Liver (tissue), 9 donors: Measurements from ENCODE around the gene LAMA2. TPM values are rescaled to one million over a fixed set of nuclear protein-coding genes. Genes with fewer than 3 reads are reported as not detected.

Experiments
- DNase-seq: peaks from one replicate; pipeline ENCODE4 v3.0.0-alpha.2; 2017; ENCODE audit warnings: low spot score
- H3K27ac ChIP-seq, 2 donors: one replicate each; pipeline ENCODE4 v1.7.0; 2013; ENCODE audit warnings: inconsistent platforms in 2 of 2, low read length in 2 of 2, control low read depth in 1 of 2, low read depth in 1 of 2, mild to moderate bottlenecking in 1 of 2
- H3K27me3 ChIP-seq, 4 donors: one replicate each; pipeline versions ENCODE4 v1.6.1 to v1.7.0; 2013; ENCODE audit warnings: low read length in 3 of 4, inconsistent platforms in 1 of 4, mild to moderate bottlenecking in 1 of 4, moderate library complexity in 1 of 4; ENCODE audit not compliant: control insufficient read depth in 4 of 4, insufficient read depth in 4 of 4
- H3K36me3 ChIP-seq, 4 donors: one replicate each; pipeline versions ENCODE4 v1.6.1 to v1.7.0; 2013; ENCODE audit warnings: low read length in 3 of 4, mild to moderate bottlenecking in 3 of 4, low read depth in 1 of 4, moderate library complexity in 1 of 4; ENCODE audit not compliant: control insufficient read depth in 4 of 4, insufficient read depth in 3 of 4
- H3K4me1 ChIP-seq, 4 donors: one replicate each; pipeline versions ENCODE4 v1.6.1 to v1.7.0; 2013; ENCODE audit warnings: low read length in 3 of 4, mild to moderate bottlenecking in 3 of 4, moderate library complexity in 1 of 4; ENCODE audit not compliant: control insufficient read depth in 4 of 4, insufficient read depth in 4 of 4
- H3K4me3 ChIP-seq, 3 donors: one replicate each; pipeline versions ENCODE4 v1.6.1 to v1.7.0; 2013; ENCODE audit warnings: low read length in 3 of 3, control low read depth in 1 of 3, low read depth in 1 of 3, mild to moderate bottlenecking in 1 of 3
- H3K9ac ChIP-seq, 2 donors: one replicate each; pipeline ENCODE4 v1.7.0; 2013; ENCODE audit warnings: low read length in 2 of 2, mild to moderate bottlenecking in 2 of 2, moderate library complexity in 2 of 2, control low read depth in 1 of 2, low read depth in 1 of 2
- H3K9me3 ChIP-seq, 4 donors: one replicate each; pipeline versions ENCODE4 v1.6.1 to v1.7.0; 2013; ENCODE audit warnings: low read length in 3 of 4; ENCODE audit not compliant: control insufficient read depth in 4 of 4
- ATF3 ChIP-seq: IDR thresholded peaks from 2 replicates; pipeline ENCODE4 v1.6.1; 2016; ENCODE audit warnings: antibody characterized with exemption
- CTCF ChIP-seq: fragments of 150-350 bp; IDR thresholded peaks from 2 replicates; pipeline ENCODE4 v1.5.1; 2017; ENCODE audit warnings: improper control_type of control experiment, low read depth, low read length; ENCODE audit not compliant: missing input control
- EGR1 ChIP-seq, 2 donors: IDR thresholded peaks; 2 replicates each; pipeline ENCODE4 v1.6.1; 2016 to 2018; ENCODE audit warnings: antibody characterized with exemption in 2 of 2, low read depth in 2 of 2
- FOXA1 ChIP-seq: IDR thresholded peaks from 2 replicates; pipeline ENCODE4 v1.6.1; 2016; ENCODE audit warnings: antibody characterized with exemption
- FOXA2 ChIP-seq: IDR thresholded peaks from 2 replicates; pipeline ENCODE4 v1.6.1; 2016; ENCODE audit warnings: antibody characterized with exemption
- GABPA ChIP-seq, 2 donors: IDR thresholded peaks in 1 of 2; conservative IDR thresholded peaks in 1 of 2; 2 replicates each; pipeline ENCODE4 v1.6.1; 2016; ENCODE audit warnings: antibody characterized with exemption in 2 of 2, mild to moderate bottlenecking in 1 of 2, moderate library complexity in 1 of 2
- HNF4A ChIP-seq, 2 donors: conservative IDR thresholded peaks; 2 replicates each; pipeline ENCODE4 v1.6.1; 2016; ENCODE audit warnings: antibody characterized with exemption in 2 of 2, mild to moderate bottlenecking in 2 of 2
- HNF4G ChIP-seq: IDR thresholded peaks from 2 replicates; pipeline ENCODE4 v1.6.1; 2016; ENCODE audit warnings: antibody characterized with exemption
- JUND ChIP-seq, 2 donors: IDR thresholded peaks; 2 replicates each; pipeline ENCODE4 v1.6.1; 2016; ENCODE audit warnings: antibody characterized with exemption in 2 of 2
- MAX ChIP-seq: IDR thresholded peaks from 2 replicates; pipeline ENCODE4 v1.6.1; 2016; ENCODE audit warnings: antibody characterized with exemption
- NR2F2 ChIP-seq: IDR thresholded peaks from 2 replicates; pipeline ENCODE4 v1.6.1; 2016; ENCODE audit warnings: antibody characterized with exemption
- RAD21 ChIP-seq, 2 donors: IDR thresholded peaks; 2 replicates each; pipeline ENCODE4 v1.6.1; 2016; ENCODE audit warnings: antibody characterized with exemption in 2 of 2, mild to moderate bottlenecking in 2 of 2
- RXRA ChIP-seq, 2 donors: IDR thresholded peaks; 2 replicates each; pipeline ENCODE4 v1.6.1; 2017 to 2018; ENCODE audit warnings: antibody characterized with exemption in 2 of 2, mild to moderate bottlenecking in 1 of 2
- SP1 ChIP-seq: IDR thresholded peaks from 2 replicates; pipeline ENCODE4 v1.6.1; 2018; ENCODE audit warnings: antibody characterized with exemption, mild to moderate bottlenecking
- TAF1 ChIP-seq: conservative IDR thresholded peaks from 2 replicates; pipeline ENCODE4 v1.6.1; 2016; ENCODE audit warnings: antibody characterized with exemption, mild to moderate bottlenecking
- YY1 ChIP-seq: IDR thresholded peaks from 2 replicates; pipeline ENCODE4 v1.6.1; 2016; ENCODE audit warnings: antibody characterized with exemption, mild to moderate bottlenecking
- WGBS: extraction: QIAGEN DNeasy Blood & Tissue Kit; methylation state at CpG from one replicate; pipeline ENCODE4 v1.1.7; 2013; 5-methylcytosine and 5-hydroxymethylcytosine counted together
- polyA plus RNA-seq, 2 donors: library from polyadenylated mRNA; stranded (reverse) in 1 of 2; unstranded in 1 of 2; fragments of 200-250 nt in 1 of 2; fragments of >200 nt in 1 of 2; fragmentation: Nextera tagmentation in 1 of 2; extraction: Ambion mirVana in 1 of 2; gene quantifications; one replicate each; pipeline versions ENCODE4 v1.2.1 to v1.2.3, GENCODE V29; 2013 to 2015
- total RNA-seq, 2 donors: library from RNA; depleted of rRNA; stranded (reverse); fragments of >200 nt; gene quantifications; one replicate each; pipeline ENCODE4 v1.2.3, GENCODE V29; 2014
- TF ChIP-seq, protein P1 (sequence below): IDR thresholded peaks from 2 replicates; pipeline ENCODE4 v1.6.1; 2016; ENCODE audit warnings: antibody characterized with exemption, mild to moderate bottlenecking
- TF ChIP-seq, protein P2 (sequence below): IDR thresholded peaks from 2 replicates; pipeline ENCODE4 v1.6.1; 2016; ENCODE audit warnings: antibody characterized with exemption
- donor health status: healthy.
- donor health status: healthy.
- donor health status: healthy.
- donor health status: healthy.
- donor health status: healthy.

The LAMA2 gene
- total and polyA plus RNA-seq, 4 donors: 1.3 to 17.0 (median 3.0) TPM

DNA sequence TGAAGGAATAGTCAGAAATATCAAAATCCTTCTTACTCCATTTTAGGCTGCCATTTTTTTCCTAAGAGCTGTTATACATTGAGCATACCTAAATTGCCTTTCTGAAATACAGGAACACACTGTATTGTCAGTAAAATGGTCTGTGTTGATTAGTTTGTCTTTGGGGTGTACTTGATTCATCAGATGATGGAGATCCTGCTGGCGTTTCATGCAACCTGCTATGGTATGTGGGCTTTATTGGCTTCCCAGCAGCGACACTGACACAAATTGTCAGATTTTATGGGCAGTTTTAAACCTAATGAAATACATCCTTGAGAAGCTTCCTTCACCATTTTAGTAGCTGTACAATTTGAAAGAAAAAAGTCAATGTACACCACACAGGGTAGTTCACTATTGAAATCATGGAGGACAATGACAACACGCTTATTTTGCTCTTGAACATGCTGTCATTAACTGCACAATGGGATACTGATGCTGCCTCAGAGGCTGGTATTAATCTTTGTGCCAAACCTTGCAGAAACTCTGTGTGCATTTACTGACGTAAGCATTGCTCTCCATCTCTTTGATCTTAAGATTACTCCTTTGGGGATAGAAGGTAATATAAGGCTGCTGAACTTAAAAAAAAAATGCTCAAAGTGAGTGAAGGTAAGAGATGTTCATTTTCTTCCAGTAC lies 124.9 kb downstream of the LAMA2 start:
- DNase-seq: no peak
- Histone ChIP-seq H3K4me1 (no peaks in the 10 kb centered on the region), H3K9me3 (no peaks in the 10 kb centered on the region), H3K36me3 (no peaks in the 10 kb centered on the region), H3K9ac (no peak overlapping the region), H3K4me3 (no peak overlapping the region), H3K27me3 (no peaks in the 10 kb centered on the region), H3K27ac (no peak overlapping the region)
- TF ChIP-seq RAD21 (IDR thresholded peaks at IDR 0.05): no peak
- no peak for TF ChIP-seq GABPA (IDR thresholded peaks at IDR 0.05 in 1 of 2, conservative IDR thresholded peaks at IDR 0.05 in 1 of 2)
- TF ChIP-seq MAX: no peak
- no peak for TF ChIP-seq RXRA (IDR thresholded peaks at IDR 0.05)
- TF ChIP-seq YY1: no peak
- TF ChIP-seq JUND (IDR thresholded peaks at IDR 0.05): no peak
- TF ChIP-seq TAF1: no peak
- TF ChIP-seq EGR1 (IDR thresholded peaks at IDR 0.05; ENCODE audit: low read depth in 2 of 2): no peak
- TF ChIP-seq NR2F2: no peak
- no peak for TF ChIP-seq FOXA1
- no peak for TF ChIP-seq SP1
- no peak for TF ChIP-seq ATF3
- TF ChIP-seq, protein P1, sequence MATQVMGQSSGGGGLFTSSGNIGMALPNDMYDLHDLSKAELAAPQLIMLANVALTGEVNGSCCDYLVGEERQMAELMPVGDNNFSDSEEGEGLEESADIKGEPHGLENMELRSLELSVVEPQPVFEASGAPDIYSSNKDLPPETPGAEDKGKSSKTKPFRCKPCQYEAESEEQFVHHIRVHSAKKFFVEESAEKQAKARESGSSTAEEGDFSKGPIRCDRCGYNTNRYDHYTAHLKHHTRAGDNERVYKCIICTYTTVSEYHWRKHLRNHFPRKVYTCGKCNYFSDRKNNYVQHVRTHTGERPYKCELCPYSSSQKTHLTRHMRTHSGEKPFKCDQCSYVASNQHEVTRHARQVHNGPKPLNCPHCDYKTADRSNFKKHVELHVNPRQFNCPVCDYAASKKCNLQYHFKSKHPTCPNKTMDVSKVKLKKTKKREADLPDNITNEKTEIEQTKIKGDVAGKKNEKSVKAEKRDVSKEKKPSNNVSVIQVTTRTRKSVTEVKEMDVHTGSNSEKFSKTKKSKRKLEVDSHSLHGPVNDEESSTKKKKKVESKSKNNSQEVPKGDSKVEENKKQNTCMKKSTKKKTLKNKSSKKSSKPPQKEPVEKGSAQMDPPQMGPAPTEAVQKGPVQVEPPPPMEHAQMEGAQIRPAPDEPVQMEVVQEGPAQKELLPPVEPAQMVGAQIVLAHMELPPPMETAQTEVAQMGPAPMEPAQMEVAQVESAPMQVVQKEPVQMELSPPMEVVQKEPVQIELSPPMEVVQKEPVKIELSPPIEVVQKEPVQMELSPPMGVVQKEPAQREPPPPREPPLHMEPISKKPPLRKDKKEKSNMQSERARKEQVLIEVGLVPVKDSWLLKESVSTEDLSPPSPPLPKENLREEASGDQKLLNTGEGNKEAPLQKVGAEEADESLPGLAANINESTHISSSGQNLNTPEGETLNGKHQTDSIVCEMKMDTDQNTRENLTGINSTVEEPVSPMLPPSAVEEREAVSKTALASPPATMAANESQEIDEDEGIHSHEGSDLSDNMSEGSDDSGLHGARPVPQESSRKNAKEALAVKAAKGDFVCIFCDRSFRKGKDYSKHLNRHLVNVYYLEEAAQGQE: no peak
- TF ChIP-seq CTCF: no peak
- TF ChIP-seq, protein P2, sequence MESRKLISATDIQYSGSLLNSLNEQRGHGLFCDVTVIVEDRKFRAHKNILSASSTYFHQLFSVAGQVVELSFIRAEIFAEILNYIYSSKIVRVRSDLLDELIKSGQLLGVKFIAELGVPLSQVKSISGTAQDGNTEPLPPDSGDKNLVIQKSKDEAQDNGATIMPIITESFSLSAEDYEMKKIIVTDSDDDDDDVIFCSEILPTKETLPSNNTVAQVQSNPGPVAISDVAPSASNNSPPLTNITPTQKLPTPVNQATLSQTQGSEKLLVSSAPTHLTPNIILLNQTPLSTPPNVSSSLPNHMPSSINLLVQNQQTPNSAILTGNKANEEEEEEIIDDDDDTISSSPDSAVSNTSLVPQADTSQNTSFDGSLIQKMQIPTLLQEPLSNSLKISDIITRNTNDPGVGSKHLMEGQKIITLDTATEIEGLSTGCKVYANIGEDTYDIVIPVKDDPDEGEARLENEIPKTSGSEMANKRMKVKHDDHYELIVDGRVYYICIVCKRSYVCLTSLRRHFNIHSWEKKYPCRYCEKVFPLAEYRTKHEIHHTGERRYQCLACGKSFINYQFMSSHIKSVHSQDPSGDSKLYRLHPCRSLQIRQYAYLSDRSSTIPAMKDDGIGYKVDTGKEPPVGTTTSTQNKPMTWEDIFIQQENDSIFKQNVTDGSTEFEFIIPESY: no peak
- TF ChIP-seq FOXA2: no peak
- TF ChIP-seq HNF4A (conservative IDR thresholded peaks at IDR 0.05): no peak
- no peak for TF ChIP-seq HNF4G
- WGBS: 73% methylated on average over 4 of the region's 4 CpGs
